Left forelimb (tissue), 1 donor: ENCODE data around the gene S100PBP.
"Not testable (repeated sequence)": the region's sequence is repeated elsewhere in the genome, so short reads cannot be mapped to it uniquely, and the experiment has no call there.

Source experiments
- DNase-seq: peaks from one replicate; pipeline ENCODE4 v3.0.0-alpha.2; 2018; ENCODE audit warnings: low spot score

S100PBP gene

GRCh38 chr1:32786856-32787255 is 30.6 kb upstream of the S100PBP start:
- no peak for DNase-seq

GRCh38 chr1:32789356-32789755 is 28.1 kb upstream of the S100PBP start:
- DNase-seq: not testable (repeated sequence)

DNA sequence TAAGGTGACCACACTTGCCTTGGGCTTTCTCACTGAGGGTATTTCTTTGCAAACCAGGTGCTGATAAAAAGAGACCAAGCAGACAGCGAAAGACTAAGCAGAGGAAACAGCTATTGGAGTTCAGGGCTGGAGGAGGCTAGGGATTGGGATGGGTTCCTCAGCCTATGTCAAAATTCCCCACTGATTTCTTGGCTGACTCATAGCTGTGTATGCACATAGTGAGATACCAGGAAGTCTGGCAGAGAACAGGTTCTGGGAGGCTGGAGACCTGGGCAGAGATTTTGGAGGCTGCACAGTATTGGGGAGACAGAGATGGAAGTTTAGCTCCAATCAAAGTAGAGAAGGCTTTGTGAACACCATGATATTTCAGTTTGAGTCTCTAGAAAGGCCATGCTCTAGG is 25.6 kb upstream of the S100PBP start:
- DNase-seq: no peak

DNA sequence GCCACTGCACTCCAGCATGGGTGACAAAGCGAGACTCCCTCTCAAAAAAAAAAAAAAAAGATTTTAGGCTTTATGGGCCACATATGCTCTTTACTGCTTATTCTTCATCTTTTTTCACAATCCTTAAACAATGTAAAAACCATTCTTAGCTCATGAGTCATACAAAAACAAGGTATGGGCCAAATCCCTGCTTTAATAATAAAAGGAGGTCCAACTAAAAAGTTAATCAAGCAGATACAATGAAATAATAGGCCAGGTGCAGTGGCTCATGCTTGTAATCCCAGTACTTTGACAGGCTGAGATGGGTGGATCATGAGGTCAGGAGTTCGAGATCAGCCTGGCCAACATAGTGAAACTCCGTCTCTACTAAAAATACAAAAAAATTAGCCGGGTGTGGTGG is 21.7 kb upstream of the S100PBP start:
- not testable (repeated sequence) for DNase-seq

GRCh38 chr1:32797456-32797855 is 20.0 kb upstream of the S100PBP start:
- DNase-seq: no peak

DNA sequence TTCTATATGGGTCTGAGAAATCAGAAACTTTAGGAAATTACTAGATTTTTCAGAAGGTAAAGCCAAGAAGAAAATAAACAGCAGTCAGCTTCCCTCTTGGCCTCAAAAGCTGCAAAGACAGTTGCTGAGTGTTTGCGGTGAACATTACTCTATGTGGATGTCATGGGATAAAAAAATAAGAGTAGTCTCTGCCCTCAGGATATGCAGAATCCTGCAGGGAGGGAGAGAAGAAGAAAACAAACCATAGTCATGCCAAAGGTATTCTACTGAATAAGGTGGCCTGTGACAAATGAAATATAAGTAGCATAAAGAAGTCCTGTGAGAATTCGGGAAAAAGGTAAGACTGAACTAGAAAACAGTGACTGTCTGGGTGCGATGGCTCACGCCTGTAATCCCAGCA is 19.3 kb upstream of the S100PBP start:
- no peak for DNase-seq

GRCh38 chr1:32798679-32799416 is 18.6 kb upstream of the S100PBP start:
- no peak for DNase-seq

DNA sequence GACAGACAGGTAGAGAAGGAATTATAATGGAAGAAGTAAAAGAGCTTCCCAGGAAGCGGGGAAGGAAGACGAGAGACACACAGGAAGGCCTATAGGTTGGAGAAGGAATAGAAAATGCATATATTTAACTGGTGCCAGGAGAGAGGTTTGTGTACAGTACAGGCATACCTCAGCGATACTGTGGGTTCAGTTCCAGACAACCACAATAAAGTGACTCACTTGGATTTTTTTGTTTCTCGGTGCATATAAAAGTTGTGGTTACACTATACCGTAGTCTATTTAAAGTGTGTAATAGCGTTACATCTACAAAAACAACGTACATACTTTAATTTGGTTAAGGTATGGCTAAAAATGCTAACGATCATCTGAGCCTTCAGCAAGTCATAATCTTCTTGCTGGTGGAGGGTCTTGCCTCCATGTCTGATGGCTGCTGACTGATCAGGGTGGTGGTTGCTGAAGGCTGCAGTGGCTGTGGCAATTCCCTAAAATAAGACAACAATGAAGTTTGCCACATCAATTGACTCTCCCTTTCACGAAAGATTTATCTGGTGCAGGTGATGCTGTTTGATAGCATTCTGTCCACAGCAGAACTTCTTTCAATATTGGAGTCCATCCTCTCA is 16.2 kb upstream of the S100PBP start:
- DNase-seq: no peak

- DNase-seq: not testable (repeated sequence)
Observed at GRCh38 chr1:32804460-32804859, 13.0 kb upstream of the S100PBP start.

DNA sequence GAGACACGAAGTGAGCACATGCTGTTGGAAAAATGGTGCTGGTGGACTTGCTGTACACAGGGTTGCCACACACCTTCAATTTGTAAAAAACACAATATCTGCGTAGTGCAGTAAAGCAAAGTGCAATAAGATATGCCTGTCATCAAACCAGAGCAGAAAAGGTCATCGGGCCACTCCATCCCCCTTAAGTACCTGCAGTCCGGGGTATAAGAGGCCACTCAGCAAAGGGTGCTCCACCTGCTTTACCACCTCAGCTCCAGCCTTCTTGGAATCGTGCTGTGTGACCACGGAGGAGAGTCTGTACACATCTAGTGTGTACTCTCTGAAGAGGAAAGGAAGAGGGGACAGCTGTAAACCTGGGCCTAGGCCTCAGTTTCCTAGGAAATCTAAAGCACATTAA is 11.2 kb upstream of the S100PBP start:
- DNase-seq: no peak

DNA sequence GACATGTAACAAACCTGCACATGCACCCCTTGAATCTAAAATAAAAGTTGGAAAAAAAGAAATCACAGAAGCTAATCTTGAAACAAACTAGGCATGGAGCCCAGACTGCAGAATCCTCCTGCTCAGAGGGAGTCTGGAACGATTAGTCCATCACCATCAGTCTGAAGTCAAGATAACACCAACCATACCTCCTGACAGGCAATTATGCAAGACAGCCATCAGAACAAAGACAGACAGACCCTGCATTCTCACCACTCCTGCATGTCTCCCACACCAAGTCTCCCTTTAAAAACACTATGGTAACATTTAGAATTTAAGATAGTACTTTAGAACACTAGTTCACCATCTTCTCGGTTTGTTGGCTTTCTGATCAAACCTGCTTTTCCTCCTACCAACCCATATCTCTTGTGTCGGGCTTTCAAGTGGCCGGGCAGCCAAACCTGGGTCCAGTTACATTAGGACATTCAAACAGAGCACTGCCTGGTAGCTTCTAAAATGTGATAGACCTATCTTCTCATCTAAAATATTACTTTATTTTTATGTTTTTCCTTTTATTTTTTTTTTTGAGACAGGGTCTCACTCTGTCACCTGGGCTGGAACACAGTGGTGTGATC is 10.4 kb upstream of the S100PBP start:
- no peak for DNase-seq

- DNase-seq: no peak
Observed at GRCh38 chr1:32808580-32808979, 8.9 kb upstream of the S100PBP start.

DNA sequence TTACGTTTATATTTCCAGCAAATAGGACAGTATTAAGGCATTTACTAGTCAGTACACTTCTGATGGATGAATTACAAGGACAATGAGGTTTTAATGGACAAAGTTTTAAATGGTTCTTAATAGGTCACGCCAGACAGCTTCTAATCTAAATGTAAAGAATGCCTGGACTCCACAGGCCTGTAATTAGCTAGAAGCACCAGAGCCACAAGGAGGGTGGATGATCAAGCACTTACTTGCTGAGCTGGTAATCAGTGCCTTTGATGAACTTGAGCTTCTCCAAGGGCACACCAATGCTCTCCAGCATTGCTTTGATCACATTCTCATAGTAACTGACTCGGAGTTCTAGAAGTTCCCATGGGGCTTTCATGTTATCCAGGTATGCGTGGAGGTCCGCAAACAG is 7.1 kb upstream of the S100PBP start:
- DNase-seq: no peak

DNA sequence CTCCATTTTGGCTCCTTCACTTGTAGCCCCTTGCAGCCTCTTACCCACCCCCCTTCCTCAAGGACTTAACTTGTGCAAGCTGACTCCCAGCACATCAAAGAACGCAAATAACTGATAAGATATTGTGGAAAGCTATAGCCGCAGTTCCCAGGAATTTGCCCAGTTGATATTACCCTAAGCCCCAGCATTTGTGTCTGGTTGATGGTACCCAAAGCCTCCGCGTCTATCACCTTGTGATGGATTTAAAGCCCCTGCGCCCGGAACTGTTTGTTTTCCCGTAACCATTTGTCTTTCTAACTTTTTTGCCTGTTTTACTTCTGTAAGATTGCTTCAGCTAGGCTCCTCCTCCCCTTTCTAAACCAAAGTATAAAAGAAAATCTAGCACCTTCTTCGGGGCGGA is 6.2 kb upstream of the S100PBP start:
- no peak for DNase-seq

DNA sequence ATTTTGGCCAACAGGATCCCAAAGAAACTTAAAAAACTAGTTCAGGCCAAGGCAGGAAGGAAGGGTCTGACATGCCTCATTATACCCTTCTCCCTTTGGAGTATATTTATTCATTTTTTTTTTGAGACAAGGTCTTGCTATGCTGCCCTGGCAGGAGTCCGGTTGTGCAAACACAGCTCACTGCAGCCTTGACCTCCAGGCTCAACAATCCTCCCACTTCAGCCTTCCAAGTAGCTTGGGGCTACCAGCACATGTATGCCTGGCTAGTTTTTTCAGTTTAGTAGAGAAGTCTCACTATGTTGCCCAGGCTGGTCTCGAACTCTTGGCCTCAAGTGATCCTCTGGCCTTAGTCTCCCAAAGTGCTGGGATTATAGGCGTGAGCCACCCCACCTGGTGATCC is 5.5 kb upstream of the S100PBP start:
- no peak for DNase-seq

GRCh38 chr1:32813941-32814739 is 3.3 kb upstream of the S100PBP start:
- no peak for DNase-seq

GRCh38 chr1:32816676-32817158 is 736 bp upstream of the S100PBP start:
- DNase-seq: no peak

- peak; percentile 82 for DNase-seq
Observed at GRCh38 chr1:32817815-32818786, 648 bp downstream of the S100PBP start.

DNA sequence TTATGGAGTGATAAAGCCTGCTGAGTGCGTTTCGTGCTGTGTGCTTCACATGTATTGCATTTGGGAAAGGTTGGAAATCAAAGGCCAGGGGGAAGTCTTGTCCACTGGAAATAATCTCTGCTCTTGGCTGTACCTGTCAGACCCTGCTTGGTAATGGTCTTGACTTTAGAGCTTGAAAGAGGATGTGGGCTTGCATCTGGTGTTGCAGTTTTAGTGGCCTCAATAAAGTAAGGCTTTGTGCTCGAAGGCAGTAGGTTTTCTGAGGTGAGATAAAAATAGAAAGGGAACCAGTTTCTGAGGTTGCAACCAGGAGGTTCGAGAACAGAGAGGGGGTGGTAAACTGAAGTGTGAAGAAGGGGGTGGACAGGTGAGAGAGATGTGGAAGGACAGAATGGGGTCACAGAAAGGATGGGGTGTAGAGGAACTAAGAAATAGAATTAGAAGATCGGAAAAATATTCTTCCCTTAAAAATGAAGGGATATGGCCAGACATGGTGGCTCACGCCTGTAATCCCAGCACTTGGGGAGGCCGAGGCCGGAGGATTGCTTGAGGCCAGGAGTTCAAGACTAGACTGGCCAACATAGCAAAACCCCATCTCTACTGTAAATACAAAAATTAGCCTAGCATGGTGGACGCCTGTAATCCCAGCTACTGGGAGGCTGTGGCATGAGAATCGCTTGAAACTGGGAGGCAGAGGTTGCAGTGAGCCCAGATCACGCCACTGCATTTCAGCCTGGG is 1.5 kb downstream of the S100PBP start:
- DNase-seq: no peak

- DNase-seq: no peak
Observed at GRCh38 chr1:32825181-32825580, 7.7 kb downstream of the S100PBP start.

GRCh38 chr1:32828341-32828740 is 10.9 kb downstream of the S100PBP start:
- DNase-seq: no peak
